CD14-positive monocyte (primary cell): ENCODE results near the gene NUP214. TPM values are rescaled to one million over a fixed set of nuclear protein-coding genes. Genes with fewer than 3 reads are reported as not detected.

Experiments
- DNase-seq, 3 donors: peaks; one replicate each; pipeline ENCODE4 v3.0.0-alpha.2; 2011 to 2022
- H2AFZ ChIP-seq: 2 replicates; pipeline ENCODE4 v1.6.0; 2012; ENCODE audit warnings: mild to moderate bottlenecking, low read depth, low read length, inconsistent platforms; ENCODE audit not compliant: insufficient read depth, poor library complexity, severe bottlenecking
- H3K27ac ChIP-seq, 2 donors: 1 replicate in 1 of 2; 2 replicates in 1 of 2; pipeline ENCODE4 v1.5.1; 2012 to 2013; ENCODE audit warnings: low read length in 2 of 2, control low read depth in 1 of 2, inconsistent platforms in 1 of 2, low read depth in 1 of 2, mild to moderate bottlenecking in 1 of 2
- H3K27me3 ChIP-seq, 2 donors: one replicate each; pipeline versions ENCODE4 v1.6.0 to v1.6.1; 2011 to 2013; ENCODE audit warnings: low read length in 2 of 2; ENCODE audit not compliant: control insufficient read depth in 2 of 2, insufficient read depth in 2 of 2
- H3K36me3 ChIP-seq, 2 donors: replicated peaks in 1 of 2; 1 replicate in 1 of 2; 2 replicates in 1 of 2; pipeline versions ENCODE4 v1.5.1 to v1.6.1; 2012 to 2013; ENCODE audit warnings: low read length in 2 of 2, control low read depth in 1 of 2, inconsistent platforms in 1 of 2, mild to moderate bottlenecking in 1 of 2; ENCODE audit not compliant: insufficient read depth in 2 of 2, control insufficient read depth in 1 of 2
- H3K4me1 ChIP-seq, 2 donors: 1 replicate in 1 of 2; 2 replicates in 1 of 2; pipeline versions ENCODE4 v1.5.1 to v1.6.1; 2012 to 2013; ENCODE audit warnings: low read length in 2 of 2, control low read depth in 1 of 2, inconsistent platforms in 1 of 2, mild to moderate bottlenecking in 1 of 2, moderate library complexity in 1 of 2; ENCODE audit not compliant: insufficient read depth in 2 of 2, control insufficient read depth in 1 of 2
- H3K4me2 ChIP-seq: replicated peaks from 2 replicates; pipeline ENCODE3; 2012; ENCODE audit warnings: low read length, moderate library complexity, mild to moderate bottlenecking; ENCODE audit not compliant: poor library complexity, severe bottlenecking; ENCODE audit errors: extremely low read depth
- H3K4me3 ChIP-seq, 3 experiments: fragments of 200-600 bp in 1 of 3; sonication (generic) in 1 of 3; replicated peaks in 1 of 3; 1 replicate in 2 of 3; 2 replicates in 1 of 3; pipeline ENCODE4 v1.5.1; 2011 to 2013; ENCODE audit warnings: low read length in 3 of 3, mild to moderate bottlenecking in 3 of 3, control low read depth in 2 of 3, low read depth in 2 of 3, inconsistent platforms in 1 of 3, moderate library complexity in 1 of 3
- H3K79me2 ChIP-seq: 2 replicates; pipeline ENCODE4 v1.6.0; 2012; ENCODE audit warnings: mild to moderate bottlenecking, control low read depth, inconsistent platforms, low read length, moderate library complexity; ENCODE audit not compliant: insufficient read depth
- H3K9ac ChIP-seq: 2 replicates; pipeline ENCODE4 v1.6.0; 2017; ENCODE audit warnings: low read length, mild to moderate bottlenecking; ENCODE audit not compliant: insufficient read depth, poor library complexity, severe bottlenecking
- H3K9me3 ChIP-seq, 2 donors: replicated peaks in 1 of 2; 1 replicate in 1 of 2; 2 replicates in 1 of 2; pipeline versions ENCODE4 v1.5.1 to v1.6.1; 2012 to 2013; ENCODE audit warnings: low read length in 2 of 2, control low read depth in 1 of 2; ENCODE audit not compliant: control insufficient read depth in 1 of 2, insufficient read depth in 1 of 2
- H4K20me1 ChIP-seq: 2 replicates; pipeline ENCODE4 v1.6.0; 2012; ENCODE audit warnings: mild to moderate bottlenecking, low read length, control low read depth, moderate library complexity; ENCODE audit not compliant: insufficient read depth
- H3K27ac Mint-ChIP-seq, 7 donors: one replicate each; pipeline ENCODE4 v1.8.0; 2020; ENCODE audit warnings: mild to moderate bottlenecking in 7 of 7, mixed read lengths in 7 of 7, moderate library complexity in 6 of 7, inconsistent platforms in 2 of 7
- H3K27me3 Mint-ChIP-seq, 3 donors: one replicate each; pipeline ENCODE4 v1.8.0; 2021 to 2022; ENCODE audit warnings: low read depth in 3 of 3, mild to moderate bottlenecking in 3 of 3, mixed read lengths in 3 of 3, moderate library complexity in 3 of 3, inconsistent platforms in 1 of 3
- H3K36me3 Mint-ChIP-seq, 2 donors: one replicate each; pipeline ENCODE4 v1.8.0; 2020; ENCODE audit warnings: mixed read lengths in 2 of 2, inconsistent platforms in 1 of 2, mild to moderate bottlenecking in 1 of 2
- H3K4me1 Mint-ChIP-seq: one replicate; pipeline ENCODE4 v1.8.0; 2020; ENCODE audit warnings: mild to moderate bottlenecking, mixed read lengths
- H3K4me3 Mint-ChIP-seq, 2 donors: one replicate each; pipeline ENCODE4 v1.8.0; 2020; ENCODE audit warnings: mild to moderate bottlenecking in 2 of 2, mixed read lengths in 2 of 2, moderate library complexity in 1 of 2
- H3K9me3 Mint-ChIP-seq, 7 donors: one replicate each; pipeline ENCODE4 v1.8.0; 2020 to 2022; ENCODE audit warnings: mixed read lengths in 7 of 7, mild to moderate bottlenecking in 6 of 7, moderate library complexity in 6 of 7, inconsistent platforms in 2 of 7
- CTCF ChIP-seq: fragments of 200-600 bp; IDR thresholded peaks from one replicate; pipeline ENCODE4 v1.8.0; 2022; ENCODE audit warnings: antibody characterized with exemption, mild to moderate bottlenecking
- WGBS: methylation state at CpG from one replicate; pipeline ENCODE4 v1.1.5; 2013; ENCODE audit warnings: missing lambda C conversion rate; ENCODE audit not compliant: insufficient coverage; 5-methylcytosine and 5-hydroxymethylcytosine counted together
- intact Hi-C, 2 donors: fragments of 100-400 bp; cut with micrococcal nuclease; formaldehyde crosslinking; loops; one replicate each; pipeline versions ENCODE4 v1.15.0 to v1.15.1; 2023
- polyA plus RNA-seq, 3 donors: library from polyadenylated mRNA; depleted of rRNA in 1 of 3; unstranded in 2 of 3; stranded (reverse) in 1 of 3; fragments of 300-500 nt in 2 of 3; fragments of >200 nt in 1 of 3; fragmentation: Illumina TruSeq in 2 of 3; gene quantifications; 1 replicate in 2 of 3; 2 replicates in 1 of 3; pipeline ENCODE4 v1.2.3, GENCODE V29; 2012 to 2021

NUP214 gene
- polyA plus RNA-seq, 3 donors = 94.9 to 329 (median 214) TPM

DNA sequence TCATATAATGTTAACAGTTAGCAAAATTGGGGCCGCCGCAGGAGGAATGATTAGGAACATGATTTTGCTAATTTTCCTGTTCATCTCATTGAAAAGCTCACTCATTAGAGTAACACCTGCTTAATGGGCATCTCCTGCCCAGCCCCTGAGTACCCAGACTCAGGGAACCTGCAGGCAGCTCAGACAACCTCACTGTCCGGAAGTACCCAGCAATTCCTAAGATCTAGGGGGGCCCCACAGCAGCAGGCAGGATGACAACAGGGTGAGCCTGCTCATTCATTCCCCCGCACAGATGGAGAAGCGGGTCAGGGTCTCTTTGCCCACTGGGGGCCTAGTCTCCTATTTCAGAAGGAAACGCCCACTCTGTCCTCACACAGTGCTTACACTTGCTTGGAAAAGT, 138.3 kb downstream of the NUP214 start:
- DNase-seq = no peak
- H3K9ac ChIP-seq = peak overlapping the region; percentile 33
- peak overlapping the region; percentile 19 to 77 for H3K27ac ChIP-seq
- H4K20me1 ChIP-seq = peaks cover 76% of the 10 kb centered on the region
- peaks cover 76 to 78% of the 10 kb centered on the region in 2 donors for H3K4me1 ChIP-seq
- H3K4me1 Mint-ChIP-seq = peaks cover 75% of the 10 kb centered on the region
- intact Hi-C loops = no loop called here
- H3K9me3 ChIP-seq = no peaks in the 10 kb centered on the region
- H3K27ac Mint-ChIP-seq = peak overlapping the region in 6 of 7 donors; percentile 78 to 93 (median 85)
- WGBS = 41% methylated on average over 5 of the region's 6 CpGs
- no peaks in the 10 kb centered on the region for H3K27me3 ChIP-seq
- no peaks in the 10 kb centered on the region for H3K27me3 Mint-ChIP-seq
- H3K36me3 ChIP-seq = peaks cover 31 to 32% of the 10 kb centered on the region in 2 donors
- H3K36me3 Mint-ChIP-seq = peaks cover 43 to 86% of the 10 kb centered on the region in 2 donors
- H3K4me3 ChIP-seq = peak overlapping the region in 1 of 3 experiments; percentile 37
- TF ChIP-seq CTCF = no peak
- peak overlapping the region; percentile 46 to 64 for H3K4me3 Mint-ChIP-seq
- peak overlapping the region; percentile 45 for H3K4me2 ChIP-seq
- H2AFZ ChIP-seq = no peak overlapping the region
- no peaks in the 10 kb centered on the region for H3K9me3 Mint-ChIP-seq
- H3K79me2 ChIP-seq = peaks cover 98% of the 10 kb centered on the region

DNA sequence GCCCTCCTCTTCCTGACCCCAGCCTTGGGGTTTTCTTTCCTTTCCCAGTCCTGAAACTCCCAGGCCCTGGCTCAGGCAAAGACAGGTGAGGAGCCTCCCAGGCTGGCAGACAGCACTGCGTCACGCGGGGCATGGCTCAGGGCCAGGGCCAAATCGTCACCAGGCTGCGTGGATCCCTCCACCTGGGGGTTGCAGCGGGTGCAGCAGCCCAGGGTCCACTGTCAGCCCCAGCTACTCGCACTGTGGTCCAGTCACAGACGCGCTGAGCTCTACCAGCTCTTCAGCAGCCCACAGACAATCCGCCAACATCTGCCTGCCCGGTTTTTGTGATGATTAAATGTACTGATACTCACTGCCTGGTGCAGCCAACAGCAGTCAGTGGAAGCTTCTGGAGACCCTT, 138.8 kb downstream of the NUP214 start:
- peaks cover 26 to 27% of the 10 kb centered on the region in 2 donors for H3K36me3 ChIP-seq

More for the DNA sequence above, 138.8 kb downstream of the NUP214 start:
- peak in 1 of 3 donors; percentile 41 for DNase-seq
- H3K9me3 ChIP-seq = no peaks in the 10 kb centered on the region
- no peaks in the 10 kb centered on the region for H3K9me3 Mint-ChIP-seq
- peaks cover 78% of the 10 kb centered on the region in 2 donors for H3K4me1 ChIP-seq
- H3K79me2 ChIP-seq = peaks cover 98% of the 10 kb centered on the region
- H3K4me3 ChIP-seq = peak overlapping the region in 1 of 3 experiments; percentile 37
- WGBS = 16% methylated on average over 8 of the region's 11 CpGs
- H3K9ac ChIP-seq = peak overlapping the region; percentile 33
- H3K4me1 Mint-ChIP-seq = peaks cover 78% of the 10 kb centered on the region
- peak overlapping the region; percentile 45 for H3K4me2 ChIP-seq
- peaks cover 0 to 2% (median 0%) of the 10 kb centered on the region in 3 donors for H3K27me3 Mint-ChIP-seq
- H4K20me1 ChIP-seq = peaks cover 79% of the 10 kb centered on the region
- no peaks in the 10 kb centered on the region for H3K27me3 ChIP-seq
- H3K36me3 Mint-ChIP-seq = peaks cover 38 to 81% of the 10 kb centered on the region in 2 donors
- H3K4me3 Mint-ChIP-seq = peak overlapping the region; percentile 46 to 64
- no peak overlapping the region for H2AFZ ChIP-seq
- intact Hi-C loops = no loop called here
- peak overlapping the region; percentile 78 to 93 (median 87) for H3K27ac Mint-ChIP-seq
- peak overlapping the region; percentile 19 to 77 for H3K27ac ChIP-seq
- TF ChIP-seq CTCF = no peak
